Measurements from ENCODE around the gene DNAJC1. TPM values are rescaled to one million over a fixed set of nuclear protein-coding genes. Genes with fewer than 3 reads are reported as not detected.

Gene DNAJC1
- total and polyA plus RNA-seq, 2 of the 8 experiments (the other 6 are each of a cell fraction or from before 2014, with no cell fraction given): 6.8 to 14.8 TPM

GRCh38 chr10:21962358-21962757, 41.2 kb downstream of the DNAJC1 start (continued):
- TF ChIP-seq CTCF (IDR thresholded peaks at IDR 0.05; ENCODE audit: control extremely low read depth in 1 of 3, insufficient read depth in 1 of 3, low read depth in 1 of 3, low read length in 3 of 3) (no peak), TBP (IDR thresholded peaks at IDR 0.05; ENCODE audit: low read depth, low read length) (no peak)
